Peyer's patch (tissue), 4 donors: Measurements from ENCODE around the gene OPRD1.

Source experiments
- POLR2A ChIP-seq, 2 donors: fragments of 450-650 bp; IDR thresholded peaks; one replicate each; pipeline ENCODE4 v1.5.1; 2017; ENCODE audit warnings: antibody characterized with exemption in 2 of 2, mild to moderate bottlenecking in 2 of 2, moderate library complexity in 2 of 2
- TF ChIP-seq, protein P1 (sequence below), 6 experiments: fragments of 450-650 bp in 4 of 6; fragments of 200-600 bp in 2 of 6; sonication (generic) in 1 of 6; IDR thresholded peaks; one replicate each; pipeline ENCODE4 v1.5.1; 2017 to 2019; ENCODE audit warnings: antibody characterized with exemption in 6 of 6, mild to moderate bottlenecking in 3 of 6, moderate library complexity in 1 of 6

DNA sequence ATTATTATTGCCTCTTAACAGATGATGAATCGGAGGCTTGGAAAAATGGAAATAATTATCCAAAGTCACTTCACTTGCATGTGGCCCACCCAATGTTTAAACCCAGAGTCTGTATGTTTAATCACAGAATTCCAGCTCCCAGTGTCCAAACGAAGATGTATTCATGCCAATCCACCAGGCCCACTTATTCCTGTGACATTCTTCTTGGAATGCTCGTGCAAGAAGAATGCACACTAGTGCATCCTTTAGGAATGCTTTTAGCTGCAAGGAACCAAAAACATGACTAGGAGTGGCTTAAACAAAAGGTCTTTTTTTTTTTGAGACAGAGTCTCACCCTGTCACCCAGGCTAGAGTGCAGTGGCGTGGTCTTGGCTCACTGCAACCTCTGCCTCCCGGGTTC is 8.9 kb upstream of the OPRD1 start:
- TF ChIP-seq, protein P1, sequence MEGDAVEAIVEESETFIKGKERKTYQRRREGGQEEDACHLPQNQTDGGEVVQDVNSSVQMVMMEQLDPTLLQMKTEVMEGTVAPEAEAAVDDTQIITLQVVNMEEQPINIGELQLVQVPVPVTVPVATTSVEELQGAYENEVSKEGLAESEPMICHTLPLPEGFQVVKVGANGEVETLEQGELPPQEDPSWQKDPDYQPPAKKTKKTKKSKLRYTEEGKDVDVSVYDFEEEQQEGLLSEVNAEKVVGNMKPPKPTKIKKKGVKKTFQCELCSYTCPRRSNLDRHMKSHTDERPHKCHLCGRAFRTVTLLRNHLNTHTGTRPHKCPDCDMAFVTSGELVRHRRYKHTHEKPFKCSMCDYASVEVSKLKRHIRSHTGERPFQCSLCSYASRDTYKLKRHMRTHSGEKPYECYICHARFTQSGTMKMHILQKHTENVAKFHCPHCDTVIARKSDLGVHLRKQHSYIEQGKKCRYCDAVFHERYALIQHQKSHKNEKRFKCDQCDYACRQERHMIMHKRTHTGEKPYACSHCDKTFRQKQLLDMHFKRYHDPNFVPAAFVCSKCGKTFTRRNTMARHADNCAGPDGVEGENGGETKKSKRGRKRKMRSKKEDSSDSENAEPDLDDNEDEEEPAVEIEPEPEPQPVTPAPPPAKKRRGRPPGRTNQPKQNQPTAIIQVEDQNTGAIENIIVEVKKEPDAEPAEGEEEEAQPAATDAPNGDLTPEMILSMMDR (IDR thresholded peaks at IDR 0.05), result no peak
- no peak for TF ChIP-seq POLR2A (IDR thresholded peaks at IDR 0.05)
